NCI-H2196 (cell line): ENCODE results near the gene NRAS.

Experiments used
- DNase-seq: peaks from one replicate; lab custom pipeline; 2025; ENCODE audit not compliant: unreplicated experiment; lab: John Stamatoyannopoulos, UW

NRAS gene

GRCh38 chr1:114728553-114728952, 12.0 kb upstream of the NRAS start:
- no peak for DNase-seq

DNA sequence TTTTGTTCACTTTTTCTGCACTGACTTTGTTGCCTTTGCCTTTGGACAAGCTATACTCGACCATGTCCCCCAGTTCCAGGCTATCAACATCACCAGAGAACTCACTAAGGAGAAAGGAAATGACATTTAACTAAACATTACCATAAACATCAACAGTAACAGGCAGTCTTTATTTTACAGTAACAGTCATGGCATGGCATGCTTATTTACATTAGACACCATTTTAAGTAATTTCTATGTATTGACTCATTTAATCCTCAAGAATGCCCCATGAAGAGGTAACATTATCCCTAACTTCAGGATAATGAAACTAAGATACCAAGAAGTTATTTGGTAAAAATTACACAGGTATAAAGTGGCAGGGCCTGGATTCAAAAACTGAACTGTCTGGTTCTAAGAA, 8.7 kb upstream of the NRAS start:
- no peak for DNase-seq

- DNase-seq: no peak
Observed at GRCh38 chr1:114723915-114724314, 7.3 kb upstream of the NRAS start.

DNA sequence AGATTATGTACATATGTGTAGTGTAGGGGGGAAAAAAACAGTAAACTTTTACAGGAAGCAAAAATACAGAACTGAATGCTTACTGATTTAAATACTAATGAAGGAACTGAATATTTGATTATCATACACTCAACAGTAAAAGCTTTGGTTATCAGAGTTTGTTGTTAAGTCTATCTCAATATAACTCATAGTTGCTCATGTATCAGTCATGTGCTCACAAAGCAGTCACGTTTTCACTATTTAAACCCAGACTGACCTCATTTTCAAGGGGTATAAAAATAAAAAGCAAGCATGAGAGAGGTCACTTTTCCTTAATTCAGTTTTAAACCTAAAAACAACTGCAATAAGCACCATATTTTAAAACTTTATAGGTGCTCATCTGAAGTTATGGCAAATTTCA, 6.9 kb upstream of the NRAS start:
- DNase-seq: no peak

- DNase-seq: no peak
Observed at GRCh38 chr1:114720492-114720891, 3.9 kb upstream of the NRAS start.

DNA sequence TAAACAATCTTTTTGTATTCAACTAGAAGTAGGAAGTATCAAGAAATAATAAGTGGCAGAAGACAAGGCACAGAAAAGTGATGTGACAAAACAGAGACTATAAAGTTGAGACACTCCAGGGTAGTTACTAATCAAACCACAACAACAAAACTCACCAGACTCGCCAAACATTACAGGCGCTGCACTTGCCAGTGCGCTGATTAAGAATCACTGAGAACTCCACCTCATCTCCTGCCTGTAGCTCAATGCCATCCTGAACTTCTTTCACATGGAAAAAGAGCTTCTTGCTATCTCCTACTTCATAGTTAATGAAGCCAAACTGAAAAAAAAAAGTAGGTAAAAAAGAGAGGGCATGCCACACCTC, 2.8 kb upstream of the NRAS start:
- DNase-seq: no peak

- no peak for DNase-seq
Observed at GRCh38 chr1:114718661-114719423, 2.3 kb upstream of the NRAS start.

GRCh38 chr1:114715952-114716303, 643 bp downstream of the NRAS start:
- DNase-seq: no peak

DNA sequence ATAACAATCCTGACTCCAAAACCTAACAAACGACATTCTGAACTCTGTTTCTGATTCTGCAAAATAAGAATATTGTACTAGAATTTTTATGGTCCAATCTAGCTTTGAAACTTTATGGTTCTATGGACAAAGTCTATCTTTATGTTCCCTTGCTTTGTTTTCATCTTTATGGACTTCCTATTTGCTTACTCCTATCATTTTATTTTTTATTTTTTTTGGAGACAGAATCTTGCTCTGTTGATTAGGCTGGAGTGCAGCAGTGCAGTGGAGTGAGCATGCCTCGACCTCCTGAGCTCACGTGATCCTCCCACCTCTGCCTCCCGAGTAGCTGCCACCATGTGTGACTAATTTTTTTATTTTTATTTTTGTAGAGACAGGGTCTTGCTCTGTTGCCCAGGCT, 3.6 kb downstream of the NRAS start:
- DNase-seq: no peak

DNA sequence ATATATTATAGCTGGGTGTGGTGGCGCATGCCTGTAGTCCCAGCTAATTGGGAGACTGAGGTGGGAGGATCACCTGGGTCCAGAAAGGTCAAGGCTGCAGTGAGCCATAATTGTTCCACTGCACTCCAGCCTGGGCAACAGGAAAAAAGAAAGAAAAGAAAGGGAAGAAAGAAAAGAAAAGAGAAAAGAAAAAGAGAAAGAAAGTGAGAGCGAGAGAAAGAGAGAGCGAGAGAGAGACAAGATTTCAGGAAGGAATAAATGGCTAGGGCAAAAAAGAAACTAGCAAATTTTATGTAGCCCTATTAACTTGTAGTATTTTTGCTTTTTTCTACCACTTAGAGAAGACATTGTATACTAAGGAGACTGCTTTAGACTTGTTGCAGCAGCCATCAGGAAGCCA, 6.2 kb downstream of the NRAS start:
- no peak for DNase-seq

- no peak for DNase-seq
Observed at GRCh38 chr1:114707604-114708003, 9.0 kb downstream of the NRAS start.

DNA sequence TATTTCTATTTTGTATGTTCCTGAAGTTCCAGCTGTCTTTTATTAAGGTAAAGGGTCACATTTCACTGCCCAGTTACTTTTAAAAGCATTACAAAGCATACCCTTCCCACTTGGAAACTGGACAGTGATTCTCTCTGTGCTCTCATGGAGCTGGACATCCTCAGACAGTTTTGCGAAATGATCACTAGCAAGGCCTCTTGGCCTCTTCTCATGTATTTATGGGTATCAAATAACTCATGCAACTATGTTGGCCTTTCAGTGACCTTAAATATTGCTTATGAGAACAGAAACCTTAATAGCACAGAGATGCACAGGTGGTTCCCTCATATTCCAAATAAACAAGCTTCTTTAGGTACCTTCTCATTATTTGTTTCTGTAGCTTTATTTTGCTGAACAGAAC, 13.3 kb downstream of the NRAS start:
- no peak for DNase-seq

GRCh38 chr1:114702737-114703136, 13.8 kb downstream of the NRAS start:
- DNase-seq: no peak

DNA sequence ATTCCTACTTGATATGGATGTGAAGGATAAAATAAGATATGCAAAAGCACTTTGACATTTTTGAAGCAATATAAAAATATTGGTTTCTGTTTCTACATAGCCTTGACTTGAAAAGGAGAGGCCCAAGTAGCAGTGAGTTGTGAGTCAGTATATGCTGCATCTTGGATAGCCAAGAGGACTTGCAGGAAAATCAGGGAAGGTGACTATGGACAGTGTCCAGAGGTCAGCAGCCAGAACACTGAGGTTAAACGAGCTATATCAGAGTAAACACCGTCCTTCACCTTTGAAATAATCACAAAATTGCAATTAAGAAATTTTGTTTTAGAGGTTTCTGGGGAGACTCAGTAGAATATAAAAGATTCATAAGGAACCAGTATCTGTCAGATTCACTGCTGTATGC, 14.6 kb downstream of the NRAS start:
- no peak for DNase-seq

DNA sequence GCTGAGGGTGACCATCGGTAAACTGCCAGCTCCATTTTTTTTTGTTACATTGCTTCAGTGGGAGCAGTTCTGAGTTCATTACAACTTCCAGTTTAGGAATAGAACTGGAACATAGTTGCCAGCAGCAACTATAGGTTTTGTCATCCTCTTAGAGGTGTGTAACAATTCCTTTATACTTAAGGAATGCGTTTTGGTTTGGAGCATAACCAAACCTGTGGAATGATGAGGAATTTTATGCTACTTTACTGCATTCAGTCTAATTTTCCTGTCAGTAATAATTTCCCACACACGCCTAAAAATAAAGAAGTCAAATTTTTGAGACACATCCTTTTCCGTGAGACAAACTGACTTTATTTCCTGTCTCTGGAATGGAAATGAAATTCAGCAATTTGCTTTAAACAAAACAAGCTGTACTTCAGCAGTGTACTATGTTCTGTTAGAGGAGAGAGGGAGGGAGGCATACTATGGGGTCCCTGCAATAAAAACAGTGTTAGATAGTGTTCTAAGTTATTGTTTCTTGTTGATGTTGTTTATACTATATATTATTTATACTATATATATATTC, 16.5 kb downstream of the NRAS start:
- no peak for DNase-seq

- DNase-seq: no peak
Observed at GRCh38 chr1:114696810-114697209, 19.8 kb downstream of the NRAS start.

- no peak for DNase-seq
Observed at GRCh38 chr1:114695430-114696058, 21.0 kb downstream of the NRAS start, which contains the start of gene AMPD1. Gene AMPD1, minus strand, starts transcription at chr1:114695546. Its CDS starts 75 bp downstream, at chr1:114695471.

DNA sequence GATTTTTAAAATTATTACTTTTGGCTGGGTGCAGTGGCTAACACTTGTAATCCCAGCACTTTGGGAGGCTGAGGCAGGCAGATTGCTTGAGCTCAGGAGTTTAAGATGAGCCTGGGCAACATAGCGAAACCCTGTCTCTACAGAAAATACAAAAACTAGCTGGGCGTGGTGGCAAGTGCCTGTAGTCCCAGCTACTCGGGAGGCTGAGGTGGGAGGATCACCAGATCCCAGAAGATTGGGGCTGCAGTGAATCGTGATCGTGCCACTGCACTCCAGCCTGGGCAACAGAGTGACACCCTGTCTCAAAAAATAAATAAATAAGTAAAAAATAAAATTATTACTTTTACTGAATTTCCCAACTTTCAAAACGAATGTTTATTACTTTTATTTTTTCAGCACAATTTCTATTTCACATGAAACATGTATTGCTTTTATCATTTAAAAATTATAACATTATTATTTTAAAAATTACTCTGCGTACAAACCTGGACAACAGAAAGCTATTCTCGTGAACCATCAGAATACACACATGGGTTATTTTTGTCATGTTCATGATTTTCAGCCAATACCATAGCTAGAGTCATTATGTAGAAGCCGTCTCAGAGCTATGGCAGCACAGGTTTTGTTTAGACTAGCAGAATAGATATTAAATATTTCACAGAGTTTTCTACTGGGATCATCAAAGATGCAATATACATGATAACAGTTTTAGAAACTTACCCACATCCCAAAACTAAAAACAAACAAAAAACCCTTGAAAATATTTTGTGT, 21.8 kb downstream of the NRAS start:
- no peak for DNase-seq

DNA sequence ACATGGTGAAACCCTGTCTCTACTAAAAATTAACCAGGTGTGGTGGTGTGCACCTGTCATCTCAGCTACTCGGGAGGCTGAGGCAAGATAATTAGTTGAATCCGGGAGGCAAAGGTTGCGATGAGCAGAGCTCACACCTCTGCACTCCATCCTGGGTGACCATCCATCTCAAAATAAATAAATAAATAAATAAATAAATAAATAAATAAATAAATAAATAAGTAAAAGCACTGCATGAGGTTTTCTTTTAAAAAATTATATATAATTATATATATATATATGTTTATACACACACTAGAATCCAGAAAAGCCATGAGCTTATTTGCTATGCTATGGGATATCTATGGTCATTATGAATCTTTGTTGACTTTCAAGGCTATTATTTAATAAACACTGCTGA, 23.6 kb downstream of the NRAS start:
- no peak for DNase-seq

DNA sequence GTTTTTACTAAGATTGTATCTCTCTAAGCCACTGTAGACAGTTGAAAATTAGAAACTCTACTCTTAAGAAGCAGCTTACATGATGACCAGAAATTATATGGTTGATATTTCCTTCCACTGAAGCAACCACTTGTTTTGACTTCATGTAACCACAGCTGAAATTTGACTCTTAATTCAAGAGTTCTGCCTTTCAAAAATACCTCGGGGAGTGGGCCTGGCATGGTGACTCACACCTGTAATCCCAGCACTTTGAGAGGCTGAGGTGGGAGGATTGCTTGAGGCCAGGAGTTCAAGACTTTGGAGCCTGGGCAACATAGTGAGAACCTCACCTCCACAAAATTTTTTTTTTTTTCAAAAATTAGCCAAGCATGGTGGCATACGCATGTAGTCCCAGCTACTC, 25.5 kb downstream of the NRAS start:
- DNase-seq: no peak

DNA sequence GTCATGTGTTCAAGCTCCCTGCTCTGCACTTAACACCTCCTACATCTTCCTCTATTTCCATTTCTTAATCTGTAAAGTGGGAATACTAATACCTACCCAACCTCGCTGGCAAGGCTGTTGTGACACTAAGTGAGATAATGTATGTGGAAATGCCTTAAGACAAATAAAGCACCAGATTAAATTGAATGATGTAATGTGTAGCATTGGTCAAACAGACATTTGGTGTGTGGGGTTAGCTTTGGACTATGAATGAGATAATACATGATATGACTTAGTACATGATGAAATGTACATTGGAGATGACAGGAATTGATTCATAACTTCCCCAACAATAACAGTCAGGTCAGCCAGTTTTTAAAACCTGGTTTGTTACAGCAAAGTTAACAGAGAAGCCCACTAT, 26.4 kb downstream of the NRAS start:
- no peak for DNase-seq

DNA sequence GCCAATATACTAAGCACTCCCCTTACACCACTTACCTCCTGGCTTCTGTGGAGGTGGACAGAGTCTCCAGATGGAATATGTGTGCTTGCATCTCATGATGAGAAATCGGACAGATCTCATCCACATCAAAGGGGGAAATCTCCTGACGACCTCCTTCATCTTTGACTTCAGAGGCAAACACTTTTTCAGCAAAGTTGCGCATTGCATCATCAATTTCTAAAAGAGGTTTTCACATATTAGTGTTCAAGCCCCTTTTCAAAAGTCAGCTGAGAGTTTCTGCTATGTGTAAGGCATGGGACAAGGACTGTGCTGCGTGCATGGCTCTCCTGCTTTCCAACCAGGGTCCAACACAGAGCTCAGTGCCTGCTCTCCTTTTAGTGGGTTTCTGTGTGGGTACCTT, 28.0 kb downstream of the NRAS start:
- no peak for DNase-seq
